TTC549 (cell line): ENCODE results near the gene WIPI1.
"Not testable (repeated sequence)": the region's sequence is repeated elsewhere in the genome, so short reads cannot be mapped to it uniquely, and the experiment has no call there.

Experiments used
- FAIRE-seq: peaks from 2 replicates; lab custom pipeline; 2012; peaks lifted over from hg19 to GRCh38; lab: Jason Lieb, UNC

WIPI1 gene

DNA sequence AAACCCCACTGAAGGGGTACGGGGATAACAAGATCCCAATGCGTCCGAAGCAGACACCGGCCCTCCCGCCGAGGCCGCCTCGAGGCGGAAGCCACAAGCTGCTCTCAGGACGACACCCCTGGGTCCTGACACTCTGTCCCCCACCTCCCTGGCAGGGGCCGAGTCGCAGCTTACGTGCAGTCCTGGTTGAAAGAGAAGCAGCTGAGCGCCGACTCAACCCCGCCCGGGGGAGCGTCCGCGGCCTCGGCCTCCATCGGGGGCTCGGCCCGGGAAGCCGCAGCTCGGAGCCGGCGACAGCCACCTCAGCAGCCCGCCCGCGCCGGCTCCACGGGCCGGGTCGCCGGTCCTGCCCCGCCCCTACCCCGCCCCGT lies at the start of gene WIPI1:
Gene WIPI1, minus strand, starts transcription at position 329 of the 371 bp plus-strand sequence. Its CDS starts 75 bp downstream, at position 254.
- FAIRE-seq, result no peak

- FAIRE-seq, result no peak
These were observed 48.7 kb upstream of the WIPI1 start for GRCh38 chr17:68505951-68506350.

DNA sequence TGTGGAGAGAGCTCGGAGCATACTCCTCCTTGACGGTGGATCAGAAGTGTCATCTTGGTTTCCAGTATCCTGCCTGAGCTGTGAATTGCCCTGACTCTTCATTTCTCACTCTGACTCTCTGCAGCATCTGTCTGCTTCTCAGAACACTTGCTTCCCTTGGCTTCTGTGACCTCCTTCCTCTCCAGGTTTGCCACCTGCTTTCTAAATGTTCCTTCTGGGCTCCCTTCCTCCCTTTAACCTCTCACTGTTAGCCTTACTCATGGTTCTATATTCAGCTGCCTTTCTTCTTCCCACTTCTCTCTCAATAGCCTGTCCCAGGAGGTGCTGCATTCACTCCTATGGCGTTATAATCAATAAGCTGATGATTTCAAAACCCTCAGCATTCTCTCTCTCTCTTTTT lies 43.8 kb upstream of the WIPI1 start:
- FAIRE-seq, result no peak

DNA sequence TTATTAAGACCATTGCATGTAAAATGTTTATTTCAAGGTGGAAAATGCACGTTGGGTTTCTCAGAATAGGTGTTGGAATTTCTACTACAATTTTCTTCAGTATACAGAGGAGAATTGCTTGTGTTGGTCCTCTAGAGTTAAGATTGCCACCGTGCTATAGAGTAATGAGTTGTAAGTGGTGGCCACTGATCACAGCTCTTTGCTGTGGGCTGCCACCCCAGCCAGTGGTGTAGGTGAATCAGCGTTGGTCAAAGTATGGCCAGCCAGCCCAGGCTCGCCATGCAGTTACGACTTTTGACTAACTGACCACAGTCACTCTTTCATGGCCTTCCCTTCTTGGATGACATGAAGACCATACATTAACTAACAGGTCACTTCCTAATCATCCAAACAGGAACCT lies 42.3 kb upstream of the WIPI1 start:
- FAIRE-seq, result no peak

DNA sequence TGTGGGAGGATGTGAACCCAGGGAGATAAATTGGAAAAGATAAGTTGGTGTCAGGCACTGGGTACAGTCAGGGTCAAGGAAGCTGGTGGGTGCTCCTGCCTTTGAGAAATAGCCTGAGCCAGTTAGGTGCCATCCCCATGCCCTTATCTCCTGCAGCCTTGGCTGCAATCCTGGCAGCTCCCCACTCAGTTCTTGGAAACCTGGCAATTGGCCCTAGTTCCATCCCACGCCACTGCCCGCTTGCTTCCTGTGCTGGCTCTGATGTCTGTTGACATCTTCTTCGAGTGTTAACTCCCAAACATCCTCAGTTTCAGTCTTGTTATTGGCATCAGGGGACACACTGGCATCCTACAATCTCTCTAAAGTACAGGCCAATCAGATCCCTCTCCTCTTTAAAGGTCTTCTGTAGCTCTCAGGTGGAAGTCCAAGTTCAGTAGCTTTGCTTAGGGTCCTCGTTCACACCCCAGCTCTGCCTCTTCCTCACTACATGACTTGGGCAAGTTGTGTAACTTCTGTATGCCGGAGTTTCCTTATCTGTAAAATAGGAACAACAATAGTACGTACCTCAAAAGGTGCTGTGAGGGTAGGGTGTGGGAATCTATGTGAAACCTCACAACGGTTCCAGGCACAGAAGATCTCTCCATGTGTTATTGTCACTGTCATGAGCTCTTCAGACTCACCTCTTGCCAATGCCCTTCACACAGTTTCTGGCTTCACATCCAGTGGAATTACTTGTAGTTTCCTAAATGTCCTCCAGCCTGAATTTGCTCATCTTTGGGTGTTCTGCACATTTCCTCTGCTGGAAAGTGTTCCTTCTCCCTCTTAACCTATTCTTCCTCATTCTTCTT lies 41.4 kb upstream of the WIPI1 start:
- FAIRE-seq, result no peak

DNA sequence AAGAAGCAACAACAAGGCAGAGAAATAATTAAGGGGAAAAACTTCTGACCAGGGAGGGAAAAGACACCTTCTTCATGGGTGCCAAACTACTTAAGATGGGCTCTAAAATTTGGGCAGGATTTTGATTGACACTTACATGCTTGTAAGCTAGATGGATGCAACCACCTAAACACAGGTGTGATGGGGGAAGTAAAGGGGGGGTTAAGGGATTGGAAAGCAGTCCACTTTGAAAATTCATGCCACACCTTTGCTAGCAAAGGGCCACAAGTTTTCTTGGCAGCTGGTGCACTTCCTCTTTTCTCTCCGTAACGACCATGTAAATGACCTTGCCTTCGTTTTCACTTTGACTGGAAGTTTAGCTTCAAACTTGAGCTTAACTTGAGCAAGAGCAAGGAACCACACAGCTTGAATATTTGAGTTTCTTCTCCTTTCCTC lies 40.6 kb upstream of the WIPI1 start:
- FAIRE-seq, result no peak

DNA sequence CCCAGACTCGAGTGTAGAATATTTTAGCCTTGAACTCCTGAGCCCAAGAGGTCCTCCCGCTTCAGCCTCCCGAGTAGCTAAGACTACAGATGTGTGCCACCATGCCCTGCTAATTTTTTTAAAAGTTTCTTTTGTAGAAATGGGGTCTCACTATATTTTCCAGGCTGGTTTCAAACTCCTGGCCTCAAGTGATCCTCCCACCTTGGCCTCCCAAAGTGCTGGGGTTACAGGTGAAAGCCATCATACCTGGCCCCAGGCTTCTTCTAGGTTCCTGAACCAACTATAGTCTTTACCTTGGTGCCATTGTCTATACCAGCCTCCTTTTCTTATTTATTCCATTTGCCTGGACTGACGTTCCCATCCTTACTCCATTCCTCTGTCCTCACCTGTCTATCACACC lies 37.8 kb upstream of the WIPI1 start:
- no peak for FAIRE-seq

DNA sequence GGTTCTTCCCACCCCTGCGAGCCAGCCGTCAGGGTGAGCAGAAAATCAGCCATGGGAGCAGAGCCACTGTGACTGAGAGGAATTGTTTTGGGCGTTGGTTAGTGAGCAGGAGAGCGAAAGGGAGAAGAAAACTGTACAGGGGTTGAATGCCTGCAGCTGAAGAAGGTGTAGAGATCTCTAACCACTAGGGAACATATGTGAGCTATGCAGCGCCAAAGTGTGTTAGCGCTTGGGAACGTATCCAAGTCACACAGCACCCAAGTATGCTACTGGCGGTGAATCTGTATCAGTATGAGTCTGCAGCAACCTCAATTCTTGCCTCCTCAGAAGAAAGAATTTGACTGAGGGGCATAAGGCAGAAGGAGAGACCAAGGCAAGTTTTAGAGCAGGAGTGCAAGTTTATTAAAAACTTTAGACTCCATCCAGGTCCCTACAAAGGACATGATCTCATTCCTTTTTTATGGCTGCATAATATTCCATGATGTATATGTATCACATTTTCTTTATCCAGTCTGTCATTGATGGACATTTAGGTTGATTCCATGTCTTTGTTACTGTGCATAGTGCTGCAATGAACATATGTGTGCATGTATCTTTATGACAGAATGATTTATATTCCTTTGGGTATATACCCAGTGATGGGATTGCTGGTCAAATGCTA lies 35.2 kb upstream of the WIPI1 start:
- FAIRE-seq, result not testable (repeated sequence)

GRCh38 chr17:68491381-68492231 lies 34.3 kb upstream of the WIPI1 start:
- no peak for FAIRE-seq

- FAIRE-seq, result no peak
These were observed 32.6 kb upstream of the WIPI1 start for GRCh38 chr17:68489919-68490318.

DNA sequence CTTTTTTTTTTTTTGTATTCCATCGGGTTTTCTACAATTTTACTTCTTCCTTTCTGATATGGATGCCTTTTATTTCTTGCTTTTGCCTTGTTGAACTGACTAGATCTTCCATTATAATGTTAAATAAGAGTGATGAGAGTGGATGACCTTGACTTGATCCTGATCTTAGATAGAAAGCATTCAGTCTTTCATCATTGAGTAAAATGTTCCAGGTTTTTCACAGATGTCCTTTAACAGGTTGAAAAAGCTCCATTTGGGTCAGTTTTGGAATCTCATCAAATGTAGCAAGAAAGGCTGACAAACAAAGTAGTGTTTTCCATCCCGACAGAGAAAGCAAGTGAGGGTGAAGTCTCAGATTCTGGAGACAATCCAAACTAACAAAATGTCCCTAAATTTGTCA lies 27.2 kb upstream of the WIPI1 start:
- no peak for FAIRE-seq

DNA sequence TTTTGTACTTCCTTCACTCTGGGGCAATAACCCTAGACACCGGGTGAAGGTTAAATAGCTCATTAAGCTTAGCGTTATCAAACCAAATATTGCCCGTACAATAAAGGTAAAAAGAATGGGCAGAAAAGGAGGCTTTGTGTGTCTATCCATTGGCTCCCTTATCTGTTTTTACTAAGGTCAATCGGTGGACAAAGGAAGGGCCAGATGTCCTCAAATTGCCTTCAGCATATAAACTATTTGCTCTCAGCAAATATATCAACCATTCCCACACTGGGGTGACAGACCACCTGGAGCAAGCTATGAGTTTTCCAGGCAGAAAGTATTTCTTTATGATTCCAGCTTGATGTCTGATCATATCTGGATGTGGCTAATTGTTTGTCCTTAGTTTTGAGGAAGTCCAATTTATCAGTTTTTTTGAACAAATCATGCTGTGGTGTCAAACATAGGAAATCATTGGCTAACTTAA lies 25.3 kb upstream of the WIPI1 start:
- no peak for FAIRE-seq

- FAIRE-seq, result no peak
These were observed 23.6 kb upstream of the WIPI1 start for GRCh38 chr17:68480885-68481284.

DNA sequence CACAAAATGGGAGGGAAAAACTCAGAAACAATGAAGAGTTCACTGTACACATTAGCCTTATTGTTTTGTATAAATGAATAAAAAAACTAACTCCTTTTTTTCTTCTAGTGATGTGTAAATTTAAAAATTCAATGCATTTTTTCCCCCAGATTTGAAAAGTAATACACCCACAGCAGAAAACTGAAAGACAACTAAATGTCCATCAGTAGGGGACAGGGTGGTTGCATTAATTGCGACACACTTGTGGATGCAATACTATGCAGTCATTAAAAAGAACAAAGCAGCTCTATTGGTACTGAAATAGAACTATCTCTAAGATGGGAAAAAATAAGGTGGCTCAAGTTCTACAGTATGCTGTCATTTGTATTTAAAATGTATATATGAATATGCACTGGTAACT lies 13.7 kb upstream of the WIPI1 start:
- no peak for FAIRE-seq

DNA sequence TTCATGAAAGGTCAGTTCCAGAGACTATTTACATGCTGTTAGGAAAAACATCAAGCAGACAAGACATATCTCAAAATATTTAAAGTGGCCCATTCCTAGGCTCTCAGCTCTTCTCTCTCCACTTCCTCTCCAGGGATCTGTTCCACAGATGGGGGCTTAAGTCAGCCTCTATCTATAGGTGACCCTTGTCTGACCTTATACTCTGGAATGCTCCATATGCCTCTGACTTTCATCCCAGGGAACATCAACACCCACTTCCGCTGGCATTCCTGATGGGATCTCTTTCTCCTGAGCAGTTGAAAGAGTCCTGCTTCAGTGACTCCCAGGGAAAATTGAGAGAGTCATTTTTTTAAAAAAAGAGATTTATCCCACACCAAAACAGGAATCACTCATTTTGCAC lies 11.5 kb upstream of the WIPI1 start:
- no peak for FAIRE-seq

DNA sequence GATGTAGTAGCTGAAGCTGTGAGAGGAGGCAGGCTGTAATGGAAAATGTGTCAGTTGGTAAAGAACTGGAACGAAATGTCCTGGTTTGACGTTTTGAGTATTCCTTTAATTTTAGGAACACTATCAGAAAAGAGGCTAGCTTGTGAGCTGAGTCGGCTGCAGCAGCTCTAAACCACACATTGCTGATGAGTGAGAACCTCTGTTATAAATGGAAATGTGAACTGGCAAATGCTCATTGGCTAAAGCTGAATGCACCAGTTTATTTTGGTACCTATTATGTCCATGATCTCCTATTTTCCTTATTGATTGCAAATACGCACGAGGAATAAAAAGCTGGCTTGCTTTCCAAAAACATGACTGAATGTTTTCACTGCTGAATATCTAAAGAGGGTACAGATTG lies 11.0 kb upstream of the WIPI1 start:
- no peak for FAIRE-seq

DNA sequence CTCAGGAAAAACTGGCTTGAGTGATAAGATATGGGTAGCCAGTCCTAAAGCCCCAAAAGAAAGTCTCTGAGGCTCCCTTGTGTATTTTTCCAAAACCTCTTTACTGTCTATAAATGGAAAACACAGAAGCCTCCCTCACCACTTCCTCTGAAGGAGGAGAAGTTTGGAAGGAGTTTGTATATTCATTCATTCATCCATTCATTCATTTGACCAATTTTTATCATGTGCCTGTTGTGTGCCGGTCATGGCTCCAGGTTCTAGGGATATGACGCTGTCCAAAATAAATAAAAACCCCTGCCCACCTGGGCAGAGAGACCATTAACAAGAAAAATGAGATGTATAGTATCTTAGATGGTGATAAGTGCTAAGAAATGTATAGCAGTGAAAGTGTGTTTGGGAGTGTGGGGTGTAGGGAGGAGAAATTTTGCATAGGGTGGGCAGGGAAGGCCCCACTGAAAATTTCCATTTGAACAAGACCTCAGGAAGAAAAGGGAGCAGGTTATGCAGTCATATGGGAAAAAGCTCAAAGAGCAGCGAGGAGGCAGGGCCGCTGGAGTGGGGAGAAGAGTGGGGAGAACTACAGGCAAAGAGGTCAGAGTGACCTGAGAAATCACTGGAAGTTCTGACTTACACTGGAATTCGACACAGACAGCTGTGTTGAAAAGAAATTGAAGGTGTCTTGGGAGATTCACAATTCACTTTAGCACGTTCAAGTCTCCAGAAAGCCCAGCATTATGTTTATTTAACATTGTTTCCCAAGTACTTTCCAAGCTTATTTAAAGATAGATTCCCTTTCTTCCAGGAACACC lies 6.1 kb upstream of the WIPI1 start:
- no peak for FAIRE-seq

- FAIRE-seq, result no peak
These were observed 5.3 kb upstream of the WIPI1 start for GRCh38 chr17:68462381-68463210.

DNA sequence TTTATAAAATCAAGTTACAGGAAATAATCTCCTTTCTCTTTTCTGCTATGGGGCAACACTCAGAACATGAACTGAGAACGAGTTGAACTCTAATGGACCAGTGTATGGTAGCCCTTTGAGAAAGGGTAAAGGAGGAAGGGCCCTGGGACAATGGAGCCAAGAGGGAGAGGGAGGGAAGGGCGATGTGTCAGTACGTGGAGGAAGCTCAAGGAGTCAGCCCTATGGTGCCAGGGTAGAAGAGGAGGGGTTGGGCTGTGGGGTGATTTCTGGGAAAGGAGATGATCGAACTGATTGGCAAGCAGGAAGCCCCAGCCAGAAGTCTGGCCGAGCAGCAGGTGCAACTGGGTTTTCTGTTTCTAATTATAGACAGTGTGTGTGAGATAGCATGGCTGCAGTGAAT lies 4.3 kb upstream of the WIPI1 start:
- FAIRE-seq, result no peak

DNA sequence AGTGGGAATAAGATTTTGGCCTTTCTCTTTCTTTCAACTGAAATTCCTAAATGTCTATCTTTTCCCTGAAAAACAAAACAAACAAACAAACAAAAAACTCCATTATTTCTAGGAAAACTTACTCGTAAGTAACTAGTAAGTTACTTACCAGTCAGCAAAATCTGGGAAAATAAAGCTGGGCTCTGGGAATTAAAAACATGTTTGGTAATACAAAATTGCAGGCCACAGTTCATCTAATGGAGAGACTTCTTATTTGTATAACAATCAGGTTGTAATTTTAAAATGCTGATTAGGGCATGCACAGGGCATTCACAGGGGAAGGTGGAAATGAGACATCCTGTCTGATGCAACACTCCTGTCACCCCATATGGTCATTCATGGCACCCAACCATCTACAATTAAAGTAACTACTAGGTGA lies 3.8 kb upstream of the WIPI1 start:
- FAIRE-seq, result no peak

DNA sequence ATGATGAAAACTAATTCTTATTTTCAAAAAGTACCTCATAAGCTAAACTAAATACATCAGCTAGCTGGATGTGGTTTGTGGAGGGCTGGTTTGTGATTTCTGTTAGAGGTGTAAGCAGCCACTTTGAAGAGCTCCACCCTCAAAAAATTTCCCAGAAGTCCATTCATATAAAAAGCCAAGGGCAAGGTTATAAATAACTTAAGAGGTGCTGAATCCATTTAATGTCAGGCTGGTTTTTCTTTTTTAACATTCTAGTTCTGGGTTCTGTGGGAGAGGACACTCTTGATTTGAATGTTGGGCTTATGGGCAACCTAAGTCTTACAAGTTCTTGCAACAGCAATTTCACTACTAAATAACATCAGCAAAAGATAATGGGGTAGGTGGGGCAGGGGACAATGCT lies 3.4 kb upstream of the WIPI1 start:
- no peak for FAIRE-seq
